HepG2 (cell line): Measurements from ENCODE around the gene DUS1L. TPM values are rescaled to one million over a fixed set of nuclear protein-coding genes. Genes with fewer than 3 reads are reported as not detected.
A peak's percentile ranks its signal among the peaks of the same experiment; 100 is the strongest.

Experiments
- AHDC1 ChIP-seq: sonication (generic); formaldehyde crosslinking; IDR thresholded peaks from 2 replicates; pipeline ENCODE4 v1.5.1; 2020; ENCODE audit warnings: mild to moderate bottlenecking, missing genetic modification reagents, borderline replicate concordance
- DR1 ChIP-seq: sonication (generic); formaldehyde crosslinking; IDR thresholded peaks from 2 replicates; pipeline ENCODE4 v1.8.0; 2021; ENCODE audit warnings: mild to moderate bottlenecking, missing genetic modification reagents, inconsistent platforms
- ETS1 ChIP-seq: sonication (generic); formaldehyde crosslinking; IDR thresholded peaks from 2 replicates; pipeline ENCODE4 v1.4.0; 2020; ENCODE audit warnings: missing genetic modification reagents
- FOXC1 ChIP-seq: sonication (generic); formaldehyde crosslinking; IDR thresholded peaks from 2 replicates; pipeline ENCODE4 v1.8.0; 2022; ENCODE audit warnings: mild to moderate bottlenecking, missing genetic modification reagents, borderline replicate concordance
- JUNB ChIP-seq: sonication (generic); formaldehyde crosslinking; IDR thresholded peaks from 2 replicates; pipeline ENCODE4 v1.8.0; 2022; ENCODE audit warnings: missing genetic modification reagents, mild to moderate bottlenecking, borderline replicate concordance
- KAT7 ChIP-seq: IDR thresholded peaks from 2 replicates; pipeline ENCODE4 v1.6.1; 2018; ENCODE audit warnings: borderline replicate concordance, missing compliant biosample characterization
- KMT2B ChIP-seq: IDR thresholded peaks from 2 replicates; pipeline ENCODE4 v1.6.1; 2016; ENCODE audit warnings: missing genetic modification reagents, missing compliant biosample characterization
- MIER3 ChIP-seq: IDR thresholded peaks from 2 replicates; pipeline ENCODE4 v1.6.1; 2016; ENCODE audit warnings: missing compliant biosample characterization, borderline replicate concordance
- MXD3 ChIP-seq: IDR thresholded peaks from 2 replicates; pipeline ENCODE4 v1.6.1; 2016; ENCODE audit warnings: mild to moderate bottlenecking, missing biosample characterization, missing genetic modification reagents
- NR0B2 ChIP-seq: sonication (generic); formaldehyde crosslinking; IDR thresholded peaks from 2 replicates; pipeline ENCODE4 v1.4.0; 2020; ENCODE audit warnings: mild to moderate bottlenecking, missing genetic modification reagents
- SALL1 ChIP-seq: sonication (generic); formaldehyde crosslinking; IDR thresholded peaks from 2 replicates; pipeline ENCODE4 v1.8.0; 2022; ENCODE audit warnings: mild to moderate bottlenecking, missing genetic modification reagents
- TEAD3 ChIP-seq: optimal IDR thresholded peaks from 2 replicates; pipeline ENCODE3; 2016; ENCODE audit warnings: borderline replicate concordance
- TOE1 ChIP-seq: sonication (generic); formaldehyde crosslinking; IDR thresholded peaks from 2 replicates; pipeline ENCODE4 v1.4.0; 2020; ENCODE audit warnings: mild to moderate bottlenecking, missing genetic modification reagents
- TOPORS ChIP-seq: sonication (generic); formaldehyde crosslinking; IDR thresholded peaks from 2 replicates; pipeline ENCODE4 v1.8.0; 2023; ENCODE audit warnings: mild to moderate bottlenecking, missing genetic modification reagents
- TSC22D2 ChIP-seq: sonication (generic); formaldehyde crosslinking; IDR thresholded peaks from 2 replicates; pipeline ENCODE4 v1.5.1; 2020; ENCODE audit warnings: missing genetic modification reagents, mild to moderate bottlenecking, borderline replicate concordance
- ZNF121 ChIP-seq: sonication (generic); formaldehyde crosslinking; IDR thresholded peaks from 2 replicates; pipeline ENCODE4 v1.5.0; 2020; ENCODE audit warnings: mild to moderate bottlenecking, missing genetic modification reagents
- ZNF24 ChIP-seq: fragments of 450-650 bp; IDR thresholded peaks from 2 replicates; pipeline ENCODE4 v1.6.1; 2017; ENCODE audit warnings: antibody characterized with exemption, mild to moderate bottlenecking
- ZNF496 ChIP-seq: sonication (generic); formaldehyde crosslinking; IDR thresholded peaks from 2 replicates; pipeline ENCODE4 v1.8.1; 2023; ENCODE audit warnings: mild to moderate bottlenecking, moderate library complexity, missing genetic modification reagents; ENCODE audit not compliant: insufficient replicate concordance
- ZNF567 ChIP-seq: sonication (generic); formaldehyde crosslinking; IDR thresholded peaks from 2 replicates; pipeline ENCODE4 v1.8.1; 2023; ENCODE audit warnings: mild to moderate bottlenecking, missing genetic modification reagents, borderline replicate concordance
- ZSCAN20 ChIP-seq: sonication (generic); formaldehyde crosslinking; IDR thresholded peaks from 2 replicates; pipeline ENCODE4 v1.4.0; 2020; ENCODE audit warnings: missing genetic modification reagents, mild to moderate bottlenecking, borderline replicate concordance
- ZZZ3 ChIP-seq: sonication (generic); formaldehyde crosslinking; IDR thresholded peaks from 2 replicates; pipeline ENCODE4 v1.4.0; 2020; ENCODE audit warnings: missing genetic modification reagents, mild to moderate bottlenecking, borderline replicate concordance
- polyA plus RNA-seq, 8 experiments: library from polyadenylated mRNA; depleted of rRNA in 3 of 8; stranded (reverse) in 7 of 8; unstranded in 1 of 8; fragments of >200 nt; fragmentation: Illumina TruSeq in 4 of 8; extraction: Trizol in 4 of 8; gene quantifications; 2 replicates each; pipeline versions ENCODE4 v1.2.1 to v1.2.3, GENCODE V29; 2011 to 2016; ENCODE audit warnings: low read depth in 4 of 8, missing spikeins in 1 of 8, mixed read lengths in 1 of 8; ENCODE audit not compliant: insufficient read depth in 1 of 8
- total RNA-seq, 5 experiments: library from RNA; depleted of rRNA; stranded (reverse); fragments of >200 nt; fragmentation: Illumina TruSeq; extraction: Trizol; gene quantifications; 2 replicates each; pipeline ENCODE4 v1.2.3, GENCODE V29; 2016; ENCODE audit warnings: low read depth in 1 of 5

DUS1L gene
- total and polyA plus RNA-seq, 2 of the 13 experiments (the other 11 are each of a cell fraction or from before 2014, with no cell fraction given) = 81.0 to 109 TPM

- no peak for TF ChIP-seq JUNB (CRISPR knock-in tag)
- no peak for TF ChIP-seq ZNF24
- TF ChIP-seq KMT2B (CRISPR knock-in tag) = no peak
- peak; percentile 69 for TF ChIP-seq FOXC1 (CRISPR knock-in tag)
- TF ChIP-seq TOPORS (CRISPR knock-in tag) = peak; percentile 77; the same call in 1 of the 2 replicates
- 0 out of 2 replicates have a peak, but pooled peaks have one; percentile 28 for TF ChIP-seq TOE1 (CRISPR knock-in tag)
- TF ChIP-seq ETS1 (CRISPR knock-in tag) = no peak
- no peak for TF ChIP-seq ZNF496
- peak; percentile 33; the same call in 1 of the 2 replicates for TF ChIP-seq DR1 (CRISPR knock-in tag)
- TF ChIP-seq TSC22D2 = 0 out of 2 replicates have a peak, but pooled peaks have one; percentile 46
- peak; percentile 81; the same call in 1 of the 2 replicates for TF ChIP-seq KAT7 (CRISPR knock-in tag)
- peak; percentile 64 for TF ChIP-seq ZNF121 (CRISPR knock-in tag)
- TF ChIP-seq NR0B2 (CRISPR knock-in tag) = no peak
- TF ChIP-seq MIER3 (CRISPR knock-in tag) = peak; percentile 78; the same call in 1 of the 2 replicates
- TF ChIP-seq ZSCAN20 (CRISPR knock-in tag) = no peak; the same call in 1 of the 2 replicates
- peak; percentile 92; the same call in 1 of the 2 replicates for TF ChIP-seq MXD3 (CRISPR knock-in tag)
- TF ChIP-seq SALL1 (CRISPR knock-in tag) = peak; percentile 86; the same call in 1 of the 2 replicates
- no peak; the same call in 1 of the 2 replicates for TF ChIP-seq AHDC1
- no peak for TF ChIP-seq ZNF567 (CRISPR knock-in tag)
- peak; percentile 74 for TF ChIP-seq TEAD3
- peak; percentile 22; the same call in 1 of the 2 replicates for TF ChIP-seq ZZZ3 (CRISPR knock-in tag)
Observed at GRCh38 chr17:82103553-82104451, 38.2 kb upstream of the DUS1L start (continued).
